ENCODE data around the gene PRSS22.

DNA sequence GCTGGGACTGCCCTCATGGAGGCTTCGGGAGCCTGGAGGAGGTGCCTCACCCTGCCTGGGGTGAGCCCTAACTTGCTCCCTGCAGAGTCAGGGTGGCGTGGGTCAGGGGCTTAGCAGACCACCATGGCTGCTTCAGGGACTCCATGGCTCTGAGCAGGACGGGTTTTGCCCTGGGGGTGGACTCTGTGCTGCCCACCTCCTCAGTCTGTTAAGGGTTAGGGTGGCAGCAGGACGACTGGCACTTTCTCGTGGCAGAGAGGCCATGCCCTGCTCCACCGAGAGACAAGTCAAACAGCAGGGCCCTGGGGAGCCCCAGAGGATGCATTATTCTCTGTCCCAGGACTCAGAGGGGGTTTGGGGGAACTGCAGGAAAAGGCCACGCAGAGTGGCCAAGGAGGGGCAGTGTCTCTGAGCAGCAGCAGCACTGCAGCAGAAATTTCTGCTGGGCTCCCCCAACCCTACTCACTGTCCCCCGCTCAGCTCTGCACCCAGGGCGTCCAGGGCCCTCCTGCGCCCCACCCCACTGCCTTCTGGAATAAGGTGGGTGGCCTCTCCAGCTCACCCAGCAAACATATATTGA lies 1.8 kb upstream of the PRSS22 start:
- TF ChIP-seq, protein P1, sequence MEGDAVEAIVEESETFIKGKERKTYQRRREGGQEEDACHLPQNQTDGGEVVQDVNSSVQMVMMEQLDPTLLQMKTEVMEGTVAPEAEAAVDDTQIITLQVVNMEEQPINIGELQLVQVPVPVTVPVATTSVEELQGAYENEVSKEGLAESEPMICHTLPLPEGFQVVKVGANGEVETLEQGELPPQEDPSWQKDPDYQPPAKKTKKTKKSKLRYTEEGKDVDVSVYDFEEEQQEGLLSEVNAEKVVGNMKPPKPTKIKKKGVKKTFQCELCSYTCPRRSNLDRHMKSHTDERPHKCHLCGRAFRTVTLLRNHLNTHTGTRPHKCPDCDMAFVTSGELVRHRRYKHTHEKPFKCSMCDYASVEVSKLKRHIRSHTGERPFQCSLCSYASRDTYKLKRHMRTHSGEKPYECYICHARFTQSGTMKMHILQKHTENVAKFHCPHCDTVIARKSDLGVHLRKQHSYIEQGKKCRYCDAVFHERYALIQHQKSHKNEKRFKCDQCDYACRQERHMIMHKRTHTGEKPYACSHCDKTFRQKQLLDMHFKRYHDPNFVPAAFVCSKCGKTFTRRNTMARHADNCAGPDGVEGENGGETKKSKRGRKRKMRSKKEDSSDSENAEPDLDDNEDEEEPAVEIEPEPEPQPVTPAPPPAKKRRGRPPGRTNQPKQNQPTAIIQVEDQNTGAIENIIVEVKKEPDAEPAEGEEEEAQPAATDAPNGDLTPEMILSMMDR (IDR thresholded peaks at IDR 0.05), result no peak
- no peak for TF ChIP-seq POLR2A (IDR thresholded peaks at IDR 0.05)
- no peak for TF ChIP-seq POLR2AphosphoS5 (IDR thresholded peaks at IDR 0.05)

Measured in breast epithelium (tissue), 3 donors.